ENCODE results near the gene CBL. TPM values are rescaled to one million over a fixed set of nuclear protein-coding genes. Genes with fewer than 3 reads are reported as not detected.
A peak's percentile ranks its signal among the peaks of the same experiment; 100 is the strongest.

Gene CBL
- total RNA-seq, 2 experiments from 2014 or later = 25.3 to 25.7 TPM

DNA sequence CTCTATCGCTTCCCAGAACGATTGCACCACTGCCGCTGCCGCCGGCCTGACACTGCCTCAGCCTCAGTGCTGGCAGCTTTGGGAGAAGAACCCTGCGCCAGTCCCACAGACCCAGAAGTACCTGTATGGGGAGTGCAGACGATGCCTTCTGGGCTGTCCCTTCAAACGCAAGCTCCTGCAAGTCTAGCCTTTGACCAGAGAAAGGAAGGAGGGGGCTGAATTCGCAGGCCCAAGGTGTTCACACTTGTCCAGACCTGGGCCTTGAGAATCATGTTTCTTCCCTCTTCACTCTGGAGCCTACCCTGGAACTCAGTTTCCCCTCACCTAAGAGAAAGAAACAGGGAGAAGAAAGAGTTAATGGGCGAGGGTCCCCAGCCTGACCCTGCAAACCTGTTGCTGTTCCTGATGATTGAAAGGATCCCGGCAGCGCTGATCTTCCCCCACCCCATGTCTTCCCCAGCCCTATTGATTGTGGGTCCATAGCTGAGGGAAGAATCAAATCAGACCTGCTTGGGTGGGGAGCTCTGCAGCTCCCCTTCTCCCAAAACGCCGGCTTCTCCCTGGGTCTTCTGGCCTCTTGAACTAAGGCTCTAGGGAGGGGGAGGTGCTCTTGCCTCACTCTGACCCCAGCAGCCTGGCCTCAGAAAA lies 111.6 kb downstream of the CBL start:
- Mint-ChIP-seq H3K36me3 (ENCODE audit: low read depth) (no peaks in the 10 kb centered on the region), H3K9me3 (no peaks in the 10 kb centered on the region), H3K27ac (no peak overlapping the region), H3K4me3 (peak overlapping the region; percentile 18), H3K27me3 (ENCODE audit: low read depth) (peaks cover 22% of the 10 kb centered on the region), H3K4me1 (ENCODE audit: low read depth) (peaks cover 26% of the 10 kb centered on the region)
- DNase-seq = no peak
- intact Hi-C loops (cut with micrococcal nuclease) = no loop called here
- CTCF ChIA-PET = interaction anchor here (1.6 kb wide), 1 partner anchor 112 kb away, joined by 3 read pairs; the partner anchor contains the start of gene CBL

GRCh38 chr11:119318240-119319135 lies 112.3 kb downstream of the CBL start:
- no peaks in the 10 kb centered on the region for H3K36me3 Mint-ChIP-seq (ENCODE audit: low read depth)
- H3K9me3 Mint-ChIP-seq = no peaks in the 10 kb centered on the region
- peak overlapping the region; percentile 1 for H3K4me3 Mint-ChIP-seq
- intact Hi-C loops (cut with micrococcal nuclease) = no loop called here
- no peak for DNase-seq
- CTCF ChIA-PET = interaction anchor here (0.7 to 1.6 kb wide), 4 partner anchors 20 to 195 kb away, joined by 3 to 5 read pairs (median 4); partner anchors contain the start of gene CBL
- H3K27ac Mint-ChIP-seq = no peak overlapping the region
- peaks cover 27% of the 10 kb centered on the region for H3K4me1 Mint-ChIP-seq (ENCODE audit: low read depth)
- H3K27me3 Mint-ChIP-seq (ENCODE audit: low read depth) = peaks cover 22% of the 10 kb centered on the region

GRCh38 chr11:119319136-119319699 lies 113.1 kb downstream of the CBL start:
- DNase-seq = no peak
- no peak overlapping the region for H3K27ac Mint-ChIP-seq
- H3K36me3 Mint-ChIP-seq (ENCODE audit: low read depth) = no peaks in the 10 kb centered on the region
- H3K9me3 Mint-ChIP-seq = no peaks in the 10 kb centered on the region
- H3K27me3 Mint-ChIP-seq (ENCODE audit: low read depth) = peaks cover 22% of the 10 kb centered on the region
- CTCF ChIA-PET = interaction anchor here (0.7 to 1.6 kb wide), 3 partner anchors 19 to 196 kb away, joined by 3 to 5 read pairs (median 4); no protein-coding TSS in a partner anchor
- intact Hi-C loops (cut with micrococcal nuclease) = no loop called here
- peak overlapping the region; percentile 47 for H3K4me3 Mint-ChIP-seq
- H3K4me1 Mint-ChIP-seq (ENCODE audit: low read depth) = peaks cover 29% of the 10 kb centered on the region

DNA sequence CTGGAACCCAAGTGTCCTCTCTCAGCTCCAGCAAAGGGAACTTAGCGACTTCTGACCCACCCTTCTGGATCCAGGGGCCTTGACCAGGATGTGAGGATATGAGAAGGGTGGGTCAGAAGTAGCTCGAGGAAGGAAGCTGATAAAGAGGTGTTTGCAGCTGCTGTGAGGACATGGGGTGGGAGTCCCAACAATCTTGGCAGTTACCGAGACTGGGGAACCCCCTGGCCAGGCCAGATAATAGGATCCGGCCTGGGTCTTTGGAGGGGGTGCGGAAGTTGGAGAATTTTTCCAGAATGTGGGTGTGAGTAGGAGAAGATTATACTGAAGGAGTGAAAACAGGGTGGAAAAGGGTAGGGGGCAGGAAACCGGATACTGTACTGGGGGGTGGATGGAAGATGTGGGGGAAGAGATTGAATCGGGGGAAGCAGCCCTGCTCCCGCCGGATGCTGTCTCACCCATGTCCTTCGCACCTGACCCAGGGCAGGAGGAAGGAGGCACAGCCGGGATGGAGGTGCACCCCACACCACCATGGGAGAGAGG lies 113.6 kb downstream of the CBL start:
- peak overlapping the region; percentile 47 for H3K4me3 Mint-ChIP-seq

GRCh38 chr11:119320240-119320775 lies 114.2 kb downstream of the CBL start:
- H3K9me3 Mint-ChIP-seq = no peaks in the 10 kb centered on the region
- no peak overlapping the region for H3K27ac Mint-ChIP-seq
- CTCF ChIA-PET = interaction anchor here (1.0 to 4.4 kb wide), 9 partner anchors 9 to 252 kb away, joined by 3 to 70 read pairs (median 6); partner anchors contain the start of genes C1QTNF5, RNF26 and VPS11
- peaks cover 22% of the 10 kb centered on the region for H3K27me3 Mint-ChIP-seq (ENCODE audit: low read depth)
- intact Hi-C loops (cut with micrococcal nuclease) = loop anchor here (2.0 kb wide), 1 partner anchor 14 kb away; the partner anchor contains the start of gene RNF26
- H3K4me1 Mint-ChIP-seq (ENCODE audit: low read depth) = peaks cover 24% of the 10 kb centered on the region
- no peak for DNase-seq
- peak overlapping the region; percentile 47 for H3K4me3 Mint-ChIP-seq
- H3K36me3 Mint-ChIP-seq (ENCODE audit: low read depth) = no peaks in the 10 kb centered on the region

More for the DNA sequence above, 113.6 kb downstream of the CBL start:
- peaks cover 22% of the 10 kb centered on the region for H3K27me3 Mint-ChIP-seq (ENCODE audit: low read depth)
- CTCF ChIA-PET = interaction anchor here (1.4 to 1.6 kb wide), 2 partner anchors 18 to 35 kb away, joined by 4 to 5 read pairs; no protein-coding TSS in a partner anchor
- H3K9me3 Mint-ChIP-seq = no peaks in the 10 kb centered on the region
- no peak for DNase-seq
- H3K27ac Mint-ChIP-seq = no peak overlapping the region
- no peaks in the 10 kb centered on the region for H3K36me3 Mint-ChIP-seq (ENCODE audit: low read depth)
- intact Hi-C loops (cut with micrococcal nuclease) = loop anchor here (2.0 kb wide), 1 partner anchor 15 kb away; the partner anchor contains the start of gene RNF26
- H3K4me1 Mint-ChIP-seq (ENCODE audit: low read depth) = peaks cover 28% of the 10 kb centered on the region

- intact Hi-C loops (cut with micrococcal nuclease) = loop anchor here (1.0 to 2.0 kb wide), 4 partner anchors 14 to 323 kb away; partner anchors contain the start of genes CENATAC and RNF26
- Mint-ChIP-seq H3K4me3 (peak overlapping the region; percentile 77), H3K4me1 (ENCODE audit: low read depth) (peaks cover 18% of the 10 kb centered on the region), H3K9me3 (no peaks in the 10 kb centered on the region), H3K27ac (peak overlapping the region; percentile 79), H3K36me3 (ENCODE audit: low read depth) (no peaks in the 10 kb centered on the region), H3K27me3 (ENCODE audit: low read depth) (peaks cover 17% of the 10 kb centered on the region)
- peak; percentile 65 for DNase-seq
- CTCF ChIA-PET = interaction anchor here (0.8 to 4.4 kb wide), 20 partner anchors 10 to 632 kb away, joined by 3 to 70 read pairs (median 6); partner anchors contain the start of genes C1QTNF5, CBL, HMBS and NLRX1
These were observed 114.8 kb downstream of the CBL start for GRCh38 chr11:119320776-119321524.

GRCh38 chr11:119322360-119322739 lies 116.2 kb downstream of the CBL start:
- DNase-seq = no peak
- Mint-ChIP-seq H3K4me3 (no peak overlapping the region), H3K27ac (no peak overlapping the region), H3K4me1 (ENCODE audit: low read depth) (peaks cover 18% of the 10 kb centered on the region), H3K9me3 (no peaks in the 10 kb centered on the region), H3K36me3 (ENCODE audit: low read depth) (no peaks in the 10 kb centered on the region), H3K27me3 (ENCODE audit: low read depth) (peaks cover 16% of the 10 kb centered on the region)
- CTCF ChIA-PET = interaction anchor here (0.8 to 4.4 kb wide), 23 partner anchors 7 to 634 kb away, joined by 3 to 70 read pairs (median 6); partner anchors contain the start of genes C1QTNF5, CBL, NLRX1 and VPS11
- intact Hi-C loops (cut with micrococcal nuclease) = loop anchor here (2.0 kb wide), 3 partner anchors 38 to 266 kb away; partner anchors contain the start of genes DPAGT1 and HYOU1

DNA sequence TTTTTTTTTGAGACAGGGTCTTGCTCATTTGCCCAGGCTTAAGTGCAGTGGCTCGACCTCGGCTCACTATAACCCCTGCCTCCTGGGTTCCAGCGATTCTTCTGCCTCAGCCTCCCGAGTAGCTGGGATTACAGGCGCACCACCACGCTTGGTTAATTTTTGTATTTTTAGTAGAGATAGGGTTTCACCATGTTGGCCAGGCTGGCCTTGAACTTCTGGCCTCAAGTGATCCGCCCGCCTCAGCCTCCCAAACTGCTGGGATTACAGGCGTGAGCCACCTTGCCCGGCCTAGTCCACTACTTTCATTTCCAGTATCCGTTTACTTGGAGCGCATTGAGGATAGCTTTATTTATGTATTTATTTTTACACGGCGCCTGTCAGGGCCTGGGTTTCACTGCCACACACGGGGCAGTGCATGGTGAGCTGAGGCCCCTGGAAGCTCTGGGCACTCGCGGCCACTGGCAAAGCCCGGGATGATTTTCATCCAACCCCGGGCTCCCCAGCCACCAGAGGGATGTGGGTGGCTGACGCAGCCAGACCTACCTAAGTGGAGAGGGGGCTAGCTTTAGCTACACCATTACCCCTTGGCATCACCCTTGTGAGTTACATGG lies 116.9 kb downstream of the CBL start:
- Mint-ChIP-seq H3K4me1 (ENCODE audit: low read depth) (peaks cover 18% of the 10 kb centered on the region), H3K4me3 (no peak overlapping the region), H3K36me3 (ENCODE audit: low read depth) (no peaks in the 10 kb centered on the region), H3K27ac (no peak overlapping the region), H3K27me3 (ENCODE audit: low read depth) (peaks cover 10% of the 10 kb centered on the region), H3K9me3 (no peaks in the 10 kb centered on the region)
- CTCF ChIA-PET = interaction anchor here (0.6 to 4.4 kb wide), 40 partner anchors 8 to 281 kb away, joined by 3 to 70 read pairs (median 4); partner anchors contain the start of genes C1QTNF5, CBL, NLRX1 and RNF26
- no peak for DNase-seq
- intact Hi-C loops (cut with micrococcal nuclease) = loop anchor here (1.0 to 2.0 kb wide), 9 partner anchors 38 to 266 kb away; partner anchors contain the start of genes CBL, DPAGT1, HYOU1 and NLRX1

DNA sequence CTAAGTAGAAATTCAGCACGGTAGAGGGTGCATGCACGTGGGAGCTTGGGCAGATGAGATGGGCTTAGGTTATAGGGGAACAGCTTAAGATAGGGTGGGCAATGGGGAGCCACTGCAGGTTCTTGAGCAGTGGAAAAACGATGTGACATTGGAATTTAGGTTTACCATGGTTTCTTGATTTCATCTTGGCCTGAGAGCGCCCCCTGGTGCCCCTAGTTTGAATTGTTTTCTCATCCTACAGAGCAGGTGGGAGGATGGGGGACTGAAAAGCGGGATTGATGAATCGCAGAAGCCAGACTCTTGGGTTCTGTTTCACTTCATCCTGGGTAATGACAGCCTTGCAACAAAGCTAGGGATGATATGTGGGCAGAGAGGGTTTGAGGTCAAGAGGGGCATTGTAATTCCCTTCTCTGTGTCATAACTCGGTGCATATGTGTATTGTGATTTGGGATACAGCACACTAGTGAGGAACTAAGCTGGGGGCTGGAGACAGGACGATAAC lies 117.4 kb downstream of the CBL start:
- peaks cover 6% of the 10 kb centered on the region for H3K27me3 Mint-ChIP-seq (ENCODE audit: low read depth)
- H3K9me3 Mint-ChIP-seq = no peaks in the 10 kb centered on the region

DNA sequence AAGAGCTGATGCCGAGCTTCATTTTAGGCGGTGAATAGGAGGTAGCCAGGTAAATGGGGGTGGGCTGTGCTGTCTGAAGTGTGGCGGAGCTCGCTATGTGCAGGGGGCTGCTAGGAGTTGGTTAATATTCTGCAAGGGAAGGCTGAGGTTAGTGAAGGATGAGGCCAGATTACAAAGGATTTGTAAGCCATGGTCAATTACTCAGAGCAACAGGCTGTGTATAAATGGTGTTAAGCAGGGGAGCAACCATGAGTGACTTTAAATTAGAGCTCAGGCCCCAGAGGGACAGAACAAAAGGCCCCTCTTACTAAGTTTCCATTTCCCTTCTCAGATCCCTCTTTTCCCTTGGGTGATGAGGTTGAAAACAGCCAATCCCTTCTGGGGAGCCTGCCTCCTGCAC lies 118.0 kb downstream of the CBL start:
- intact Hi-C loops (cut with micrococcal nuclease) = no loop called here
- Mint-ChIP-seq H3K9me3 (no peaks in the 10 kb centered on the region), H3K27ac (no peak overlapping the region), H3K36me3 (ENCODE audit: low read depth) (no peaks in the 10 kb centered on the region), H3K4me3 (no peak overlapping the region), H3K4me1 (ENCODE audit: low read depth) (peaks cover 18% of the 10 kb centered on the region), H3K27me3 (ENCODE audit: low read depth) (peaks cover 2% of the 10 kb centered on the region)
- DNase-seq = no peak
- CTCF ChIA-PET = interaction anchor here (0.6 to 4.4 kb wide), 32 partner anchors 8 to 282 kb away, joined by 3 to 70 read pairs (median 5); partner anchors contain the start of genes C1QTNF5, CBL, NLRX1 and RNF26

More for the DNA sequence above, 117.4 kb downstream of the CBL start:
- intact Hi-C loops (cut with micrococcal nuclease) = loop anchor here (1.0 to 2.0 kb wide), 9 partner anchors 39 to 267 kb away; partner anchors contain the start of genes CBL, DPAGT1, HYOU1 and NLRX1
- no peak overlapping the region for H3K27ac Mint-ChIP-seq
- no peak overlapping the region for H3K4me3 Mint-ChIP-seq
- CTCF ChIA-PET = interaction anchor here (0.6 to 4.4 kb wide), 44 partner anchors 8 to 282 kb away, joined by 3 to 70 read pairs (median 4); partner anchors contain the start of genes C1QTNF5, CBL, NLRX1 and RNF26
- no peaks in the 10 kb centered on the region for H3K36me3 Mint-ChIP-seq (ENCODE audit: low read depth)
- peak; percentile 94 for DNase-seq
- H3K4me1 Mint-ChIP-seq (ENCODE audit: low read depth) = peaks cover 18% of the 10 kb centered on the region

Data from activated naive CD4-positive, alpha-beta T cell treated with anti-CD3 and anti-CD28 coated beads for 36 hours (primary cell).